HCT116 (cell line): ENCODE measurements around the gene ALDH1A1. TPM values are rescaled to one million over a fixed set of nuclear protein-coding genes. Genes with fewer than 3 reads are reported as not detected.

ENCODE experiments used
- ATAC-seq: fragments of 200-7000 bp; cut with Tn5 transposase; 2 replicates; pipeline ENCODE4 v1.9.1; 2020; ENCODE audit warnings: mild to moderate bottlenecking, moderate library complexity
- BruUV-seq: library from RNA; stranded (reverse); fragments of 400-500 nt; replicated peaks from 2 replicates; lab custom pipeline; 2021; lab: Mats Ljungman, UMichigan
- CTCF ChIA-PET: fragments of 300-600 bp; sonication (Branson Sonifier 250); formaldehyde crosslinking; loops from one replicate; lab custom pipeline; 2021; ENCODE audit warnings: antibody characterized with exemption; lab: Charles Lee
- POLR2A ChIA-PET: fragments of 300-600, 350-600 bp; sonication (Branson Sonifier 250); formaldehyde crosslinking; loops from one replicate; lab custom pipeline; 2021; ENCODE audit warnings: antibody characterized with exemption; lab: Charles Lee
- RAD21 ChIA-PET, 2 experiments: fragments of 300-600 bp; sonication (Branson Sonifier 250); formaldehyde crosslinking; loops; one replicate each; lab custom pipeline; 2023; ENCODE audit warnings: low total read pairs in 2 of 2; ENCODE audit not compliant: uncharacterized antibody in 2 of 2, unreplicated experiment in 2 of 2, low non-redundant PET in 1 of 2; lab: Charles Lee
- DNase-seq: peaks from one replicate; pipeline ENCODE4 v3.0.0-alpha.2; 2010; ENCODE audit warnings: low read depth, low spot score
- H2AFZ ChIP-seq: fragments of 200-600 bp; shearing (Covaris generic), sonication (generic); 2 replicates; pipeline ENCODE4 v1.6.1; 2017; ENCODE audit warnings: low read depth, mixed run types, mixed read lengths, antibody characterized with exemption, low read length; ENCODE audit not compliant: poor library complexity, severe bottlenecking
- H3K27ac ChIP-seq: 2 replicates; pipeline ENCODE4 v1.5.1; 2012; ENCODE audit warnings: low read depth, low read length
- H3K27me3 ChIP-seq: fragments of 200-600 bp; sonication (generic); 2 replicates; pipeline ENCODE4 v1.6.1; 2016; ENCODE audit warnings: mixed run types, low read length, mixed read lengths; ENCODE audit not compliant: insufficient read depth
- H3K36me3 ChIP-seq, 2 experiments: fragments of 200-500 bp in 1 of 2; fragments of 200-600 bp in 1 of 2; sonication (Bioruptor generic) in 1 of 2; sonication (generic) in 1 of 2; 2 replicates each; pipeline versions ENCODE4 v1.5.1 to v1.6.1; 2014 to 2016; ENCODE audit warnings: low read length in 2 of 2, inconsistent platforms in 1 of 2, mixed read lengths in 1 of 2, mixed run types in 1 of 2; ENCODE audit not compliant: insufficient read depth in 2 of 2, control insufficient read depth in 1 of 2
- H3K4me1 ChIP-seq, 2 experiments: fragments of 200-600 bp in 1 of 2; sonication (generic) in 1 of 2; 2 replicates each; pipeline versions ENCODE4 v1.5.1 to v1.6.1; 2012 to 2017; ENCODE audit warnings: low read length in 2 of 2, inconsistent platforms in 1 of 2, mild to moderate bottlenecking in 1 of 2, mixed read lengths in 1 of 2, mixed run types in 1 of 2, moderate library complexity in 1 of 2; ENCODE audit not compliant: insufficient read depth in 2 of 2, control insufficient read depth in 1 of 2
- H3K4me2 ChIP-seq: fragments of 200-600 bp; sonication (generic); 2 replicates; pipeline ENCODE4 v1.6.1; 2017; ENCODE audit warnings: mixed run types, low read length, mixed read lengths
- H3K4me3 ChIP-seq, 2 experiments: fragments of 200-600 bp in 1 of 2; sonication (generic) in 1 of 2; replicated peaks in 1 of 2; 2 replicates each; pipeline ENCODE4 v1.5.1; 2011 to 2016; ENCODE audit warnings: low read length in 2 of 2, control low read depth in 1 of 2, low read depth in 1 of 2, mild to moderate bottlenecking in 1 of 2, mixed read lengths in 1 of 2, mixed run types in 1 of 2
- H3K79me2 ChIP-seq: fragments of 200-600 bp; sonication (generic); 2 replicates; pipeline ENCODE4 v1.6.1; 2017; ENCODE audit warnings: mild to moderate bottlenecking, mixed run types, low read length, moderate library complexity, mixed read lengths; ENCODE audit not compliant: insufficient read depth
- H3K9ac ChIP-seq: fragments of 200-600 bp; sonication (generic); 2 replicates; pipeline ENCODE4 v1.6.1; 2016; ENCODE audit warnings: low read length, mixed read lengths
- H3K9me2 ChIP-seq: fragments of 200-600 bp; sonication (generic), shearing (Covaris generic); 2 replicates; pipeline ENCODE4 v1.6.1; 2017; ENCODE audit warnings: mixed run types, mild to moderate bottlenecking, moderate library complexity; ENCODE audit not compliant: insufficient read depth
- H3K9me3 ChIP-seq, 2 experiments: fragments of 200-500 bp in 1 of 2; fragments of 200-600 bp in 1 of 2; sonication (Bioruptor generic) in 1 of 2; sonication (generic) in 1 of 2; 2 replicates each; pipeline ENCODE4 v1.6.1; 2014 to 2017; ENCODE audit warnings: low read length in 2 of 2, mixed read lengths in 2 of 2, inconsistent platforms in 1 of 2, low read depth in 1 of 2, mild to moderate bottlenecking in 1 of 2, mixed run types in 1 of 2, moderate library complexity in 1 of 2; ENCODE audit not compliant: control insufficient read depth in 1 of 2, insufficient read depth in 1 of 2
- H4K20me1 ChIP-seq: fragments of 200-600 bp; sonication (generic), shearing (Covaris generic); 2 replicates; pipeline ENCODE4 v1.6.1; 2017; ENCODE audit warnings: mixed run types, mild to moderate bottlenecking, moderate library complexity; ENCODE audit not compliant: insufficient read depth
- ATF3 ChIP-seq: IDR thresholded peaks from 2 replicates; pipeline ENCODE4 v1.6.1; 2012
- CBX3 ChIP-seq: IDR thresholded peaks from 2 replicates; pipeline ENCODE4 v1.6.1; 2012; ENCODE audit warnings: low read depth
- ELF1 ChIP-seq: IDR thresholded peaks from 2 replicates; pipeline ENCODE4 v1.6.1; 2012; ENCODE audit warnings: low read depth, borderline replicate concordance
- POLR2A ChIP-seq: IDR thresholded peaks from 2 replicates; pipeline ENCODE4 v1.7.0; 2011; ENCODE audit warnings: borderline replicate concordance; ENCODE audit not compliant: insufficient read depth, insufficient read length; ENCODE audit errors: extremely low read depth
- RAD21 ChIP-seq: IDR thresholded peaks from 2 replicates; pipeline ENCODE4 v1.6.1; 2012; ENCODE audit warnings: low read depth, mild to moderate bottlenecking
- REST ChIP-seq: IDR thresholded peaks from 2 replicates; pipeline ENCODE4 v1.6.1; 2012; ENCODE audit warnings: low read depth
- SP1 ChIP-seq: IDR thresholded peaks from 2 replicates; pipeline ENCODE4 v1.6.1; 2012; ENCODE audit warnings: low read depth
- ZBTB33 ChIP-seq: IDR thresholded peaks from 2 replicates; pipeline ENCODE4 v1.6.1; 2011; ENCODE audit warnings: mild to moderate bottlenecking, low read length, moderate library complexity; ENCODE audit not compliant: insufficient replicate concordance; ENCODE audit errors: extremely low read depth
- ZFX ChIP-seq: fragments of 450-650 bp; IDR thresholded peaks from 2 replicates; pipeline ENCODE4 v1.6.1; 2017
- ZNF274 ChIP-seq: fragments of 200-500 bp; sonication (Bioruptor generic); IDR thresholded peaks from 2 replicates; pipeline ENCODE4 v1.6.1; 2014; ENCODE audit warnings: mild to moderate bottlenecking, low read depth, low read length, inconsistent platforms
- intact Hi-C: fragments of 100-400 bp; cut with micrococcal nuclease; formaldehyde crosslinking; loops from 2 replicates; pipeline ENCODE4 v1.10.0; 2022
- total RNA-seq: library from RNA; stranded (reverse); gene quantifications from one replicate; pipeline ENCODE4 v1.2.1, GENCODE V29; 2021; ENCODE audit not compliant: unreplicated experiment

Gene ALDH1A1
- total RNA-seq, 1 experiment from 2014 or later = 0.44 TPM

- POLR2A ChIA-PET = no interaction called here
- no peak overlapping the region for H3K4me2 ChIP-seq
- H3K36me3 ChIP-seq = no peaks in the 10 kb centered on the region
- no TSS peak for BruUV-seq
- DNase-seq (no peak), ATAC-seq (no peak)
- no peak overlapping the region for H3K27ac ChIP-seq
- H4K20me1 ChIP-seq = no peaks in the 10 kb centered on the region
- TF ChIP-seq ELF1 (no peak), REST (no peak)
- no peak overlapping the region for H2AFZ ChIP-seq
- no peaks in the 10 kb centered on the region for H3K9me2 ChIP-seq
- H3K9ac ChIP-seq = no peak overlapping the region
- CTCF ChIA-PET = interaction anchor here (1.7 to 3.1 kb wide), 5 partner anchors 149 to 327 kb away, joined by 4 to 44 read pairs (median 26); no protein-coding TSS in a partner anchor
- no peaks in the 10 kb centered on the region for H3K27me3 ChIP-seq
- no peaks in the 10 kb centered on the region for H3K79me2 ChIP-seq
- H3K9me3 ChIP-seq = no peaks in the 10 kb centered on the region
- intact Hi-C loops = loop anchor here (5.0 kb wide), 1 partner anchor 149 kb away; no protein-coding TSS in a partner anchor
- RAD21 ChIA-PET = no interaction called here
- H3K4me1 ChIP-seq = no peaks in the 10 kb centered on the region
- no peak overlapping the region for H3K4me3 ChIP-seq
Observed at GRCh38 chr9:72873456-72873855, 79.4 kb downstream of the ALDH1A1 start.

GRCh38 chr9:72872718-72873117 is 80.1 kb downstream of the ALDH1A1 start:
- CTCF ChIA-PET = interaction anchor here (0.6 to 3.1 kb wide), 9 partner anchors 28 to 1056 kb away, joined by 3 to 44 read pairs (median 8); no protein-coding TSS in a partner anchor
- Histone ChIP-seq H3K79me2 (no peaks in the 10 kb centered on the region), H3K27me3 (no peaks in the 10 kb centered on the region), H3K9ac (no peak overlapping the region), H3K9me3 (no peaks in the 10 kb centered on the region), H3K4me2 (no peak overlapping the region), H3K4me1 (no peaks in the 10 kb centered on the region), H3K27ac (no peak overlapping the region), H3K4me3 (no peak overlapping the region), H3K36me3 (no peaks in the 10 kb centered on the region), H2AFZ (no peak overlapping the region), H3K9me2 (no peaks in the 10 kb centered on the region), H4K20me1 (no peaks in the 10 kb centered on the region)
- intact Hi-C loops = loop anchor here (5.0 kb wide), 1 partner anchor 150 kb away; no protein-coding TSS in a partner anchor
- no peak for DNase-seq
- POLR2A ChIA-PET = no interaction called here
- ATAC-seq = no peak
- RAD21 ChIA-PET = no interaction called here
- no TSS peak for BruUV-seq
- TF ChIP-seq ZNF274 (no peak), REST (no peak), RAD21 (no peak), SP1 (no peak), ATF3 (no peak), POLR2A (no peak), ZFX (no peak), CBX3 (no peak), ZBTB33 (no peak)
